A549 treated with Hydrocortisone at 1 μM for 4 hours (cell line): ENCODE results near the gene RBFOX2. TPM values are rescaled to one million over a fixed set of nuclear protein-coding genes. Genes with fewer than 3 reads are reported as not detected.

Experiments used
- total RNA-seq: library from RNA; stranded (reverse); fragments of 200-300 nt; extraction: Qiagen RNA extraction; gene quantifications from 5 replicates; pipeline ENCODE4 v1.2.3, GENCODE V29; 2022

The RBFOX2 gene
- total RNA-seq = 23.3 to 30.0 TPM (median 27.5 TPM) in 5 replicates

GRCh38 chr22:36028646-36029405 lies at the start of gene RBFOX2:
RBFOX2 (minus strand) TSS chr22:36028824; CDS start chr22:36028425, 399 bp downstream.

GRCh38 chr22:35717572-35717971 lies 311.1 kb downstream of the RBFOX2 start, which contains the start of gene APOL5:
APOL5 (plus strand) TSS chr22:35717872; CDS start chr22:35717872, 0 bp downstream.

Other genes starting within 250 kb of the RBFOX2 start
- gene APOL3, start 131.9 kb upstream of the RBFOX2 start, total RNA-seq = 0.03 to 0.13 TPM in 2 of 5 replicates, not detected in the others
- 0.03 TPM in 1 of 5 replicates, not detected in the others for gene APOL4, start 173.0 kb upstream of the RBFOX2 start, total RNA-seq
- gene APOL2, start 210.7 kb upstream of the RBFOX2 start, total RNA-seq = 60.2 to 85.0 TPM (median 64.6 TPM) in 5 replicates
- 14.9 to 22.3 TPM (median 17.2 TPM) in 5 replicates for gene APOL1, start 224.3 kb upstream of the RBFOX2 start, total RNA-seq